Measurements from ENCODE around the gene TOMM40L. TPM values are rescaled to one million over a fixed set of nuclear protein-coding genes. Genes with fewer than 3 reads are reported as not detected.

TOMM40L gene
- polyA plus RNA-seq, 1 experiment = 13.1 TPM

DNA sequence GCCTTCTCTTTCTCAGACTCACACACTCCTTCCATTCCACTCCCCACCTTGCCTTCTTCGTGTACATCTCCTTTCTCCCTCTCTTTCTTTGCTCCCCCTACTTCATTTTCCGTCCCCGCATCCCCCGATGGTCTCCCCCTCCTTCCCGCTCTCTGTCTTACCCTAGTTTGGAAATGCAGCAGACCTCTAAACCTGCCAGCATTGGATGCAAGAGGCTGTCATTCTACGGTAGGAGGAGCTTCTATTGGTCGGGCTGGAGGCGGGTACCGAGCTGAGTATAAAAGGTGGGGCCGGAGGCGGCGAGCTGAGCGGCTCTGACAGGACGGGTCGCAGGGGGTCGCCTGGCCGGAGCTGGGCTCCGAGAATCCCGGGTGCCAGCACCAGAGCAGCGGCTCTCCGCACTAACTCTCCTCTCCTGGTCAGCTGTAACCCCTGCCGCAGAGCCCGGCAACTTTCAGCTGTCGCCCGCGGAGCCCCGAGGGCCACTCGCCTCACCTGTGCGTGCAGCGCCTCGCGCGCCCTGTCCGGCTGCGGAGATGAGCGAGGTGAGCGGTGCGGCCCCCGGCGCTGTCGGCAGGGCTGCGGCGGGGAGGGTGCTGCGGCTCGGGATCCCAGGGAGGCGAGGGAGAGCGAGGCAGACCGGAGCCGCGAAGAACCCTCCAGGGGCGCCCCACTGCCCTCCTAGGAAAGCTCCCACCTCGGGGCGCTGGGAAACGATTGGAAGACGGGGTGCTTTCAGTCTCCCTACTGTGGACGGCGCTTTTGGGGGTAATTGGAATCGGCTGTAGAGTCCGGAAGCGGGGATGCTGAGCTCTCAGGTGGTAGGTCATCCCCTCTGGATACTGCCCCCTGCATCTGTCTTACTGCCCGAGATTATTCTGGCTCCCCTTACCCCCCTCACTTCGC is 32.8 kb downstream of the TOMM40L start, which contains the start of gene PCP4L1:
Gene PCP4L1 (plus strand): TSS at position 307 of the 906 bp plus-strand sequence. CDS start 230 bp downstream, at position 537.
- POLR2A ChIA-PET = no interaction called here
- TF ChIP-seq, protein P1, sequence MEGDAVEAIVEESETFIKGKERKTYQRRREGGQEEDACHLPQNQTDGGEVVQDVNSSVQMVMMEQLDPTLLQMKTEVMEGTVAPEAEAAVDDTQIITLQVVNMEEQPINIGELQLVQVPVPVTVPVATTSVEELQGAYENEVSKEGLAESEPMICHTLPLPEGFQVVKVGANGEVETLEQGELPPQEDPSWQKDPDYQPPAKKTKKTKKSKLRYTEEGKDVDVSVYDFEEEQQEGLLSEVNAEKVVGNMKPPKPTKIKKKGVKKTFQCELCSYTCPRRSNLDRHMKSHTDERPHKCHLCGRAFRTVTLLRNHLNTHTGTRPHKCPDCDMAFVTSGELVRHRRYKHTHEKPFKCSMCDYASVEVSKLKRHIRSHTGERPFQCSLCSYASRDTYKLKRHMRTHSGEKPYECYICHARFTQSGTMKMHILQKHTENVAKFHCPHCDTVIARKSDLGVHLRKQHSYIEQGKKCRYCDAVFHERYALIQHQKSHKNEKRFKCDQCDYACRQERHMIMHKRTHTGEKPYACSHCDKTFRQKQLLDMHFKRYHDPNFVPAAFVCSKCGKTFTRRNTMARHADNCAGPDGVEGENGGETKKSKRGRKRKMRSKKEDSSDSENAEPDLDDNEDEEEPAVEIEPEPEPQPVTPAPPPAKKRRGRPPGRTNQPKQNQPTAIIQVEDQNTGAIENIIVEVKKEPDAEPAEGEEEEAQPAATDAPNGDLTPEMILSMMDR (IDR thresholded peaks at IDR 0.05; ENCODE audit: insufficient read depth, low read depth, low read length) = no peak
- Histone ChIP-seq H3K27me3 (ENCODE audit: control insufficient read depth, insufficient read depth, low read length) (peaks cover 32% of the 10 kb centered on the region), H3K36me3 (ENCODE audit: control insufficient read depth, insufficient read depth, low read length) (no peaks in the 10 kb centered on the region), H3K4me3 (ENCODE audit: low read depth, low read length) (peak within 1 kb of the TSS; percentile 35)
- no peak for DNase-seq (ENCODE audit: low read depth)
- CTCF ChIA-PET = interaction anchor here (0.8 to 2.7 kb wide), 3 partner anchors 27 to 33 kb away, joined by 3 to 13 read pairs (median 4); no protein-coding TSS in a partner anchor

- ChIA-PET CTCF (interaction anchor here (2.3 to 2.7 kb wide), 2 partner anchors 25 to 32 kb away, joined by 4 to 13 read pairs; no protein-coding TSS in a partner anchor), POLR2A (no interaction called here)
- Histone ChIP-seq H3K36me3 (ENCODE audit: control insufficient read depth, insufficient read depth, low read length) (no peaks in the 10 kb centered on the region), H3K27me3 (ENCODE audit: control insufficient read depth, insufficient read depth, low read length) (peaks cover 32% of the 10 kb centered on the region), H3K4me3 (ENCODE audit: low read depth, low read length) (no peak overlapping the region)
- DNase-seq (ENCODE audit: low read depth) = no peak
- TF ChIP-seq, protein P1 (IDR thresholded peaks at IDR 0.05; ENCODE audit: insufficient read depth, low read depth, low read length) = no peak
Observed at GRCh38 chr1:161259345-161259702, 33.5 kb downstream of the TOMM40L start.

GRCh38 chr1:161259765-161260164 is 33.9 kb downstream of the TOMM40L start:
- Histone ChIP-seq H3K36me3 (ENCODE audit: control insufficient read depth, insufficient read depth, low read length) (no peaks in the 10 kb centered on the region), H3K4me3 (ENCODE audit: low read depth, low read length) (no peak overlapping the region), H3K27me3 (ENCODE audit: control insufficient read depth, insufficient read depth, low read length) (peaks cover 32% of the 10 kb centered on the region)
- ChIA-PET CTCF (interaction anchor here (2.3 to 2.7 kb wide), 2 partner anchors 25 to 32 kb away, joined by 4 to 13 read pairs; no protein-coding TSS in a partner anchor), POLR2A (no interaction called here)
- TF ChIP-seq, protein P1 (IDR thresholded peaks at IDR 0.05; ENCODE audit: insufficient read depth, low read depth, low read length) = no peak
- no peak for DNase-seq (ENCODE audit: low read depth)

DNA sequence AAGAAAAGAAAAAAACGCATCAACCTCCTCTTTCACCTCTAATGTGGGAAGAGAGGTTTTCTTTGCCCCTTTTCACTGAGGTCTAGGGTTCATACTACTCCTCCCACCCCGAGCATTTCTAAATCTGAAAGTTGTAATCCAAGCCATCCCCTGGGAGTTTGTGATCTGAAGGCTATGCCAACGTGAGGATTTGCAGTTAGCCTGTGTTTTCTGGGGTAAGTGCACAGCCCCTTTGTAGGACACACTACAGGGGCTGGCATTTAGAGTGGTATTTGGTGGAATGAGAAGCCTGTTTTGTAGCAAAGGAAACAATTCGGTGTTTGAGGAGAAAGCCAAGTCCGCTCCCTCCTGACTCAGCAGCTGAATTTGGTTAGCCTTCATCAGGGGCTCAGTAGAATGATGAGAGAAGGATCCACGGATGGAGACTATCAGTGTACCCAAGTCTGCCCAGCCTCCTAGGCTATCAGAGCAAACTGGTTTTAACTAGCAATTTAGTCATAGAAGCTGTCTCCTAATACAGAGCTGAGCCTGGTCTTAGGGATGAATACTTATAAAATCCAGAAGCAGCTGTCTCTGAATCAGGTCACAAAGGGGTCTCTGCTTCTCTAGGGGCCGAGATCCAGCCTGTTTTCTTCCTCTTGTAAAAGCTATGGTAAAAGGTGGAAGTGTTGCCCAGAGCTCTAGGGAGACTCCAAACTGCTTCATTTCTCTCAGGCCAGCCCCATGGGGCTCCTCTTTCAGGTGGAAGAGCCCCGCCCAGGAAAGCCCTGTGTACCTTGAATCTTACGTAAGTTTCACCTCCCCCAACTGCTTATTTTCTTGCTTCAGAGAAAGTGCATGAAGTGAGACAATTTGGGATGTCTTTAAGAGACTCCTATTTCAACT is 34.8 kb downstream of the TOMM40L start:
- no peaks in the 10 kb centered on the region for H3K36me3 ChIP-seq (ENCODE audit: control insufficient read depth, insufficient read depth, low read length)
- no peak for DNase-seq (ENCODE audit: low read depth)
- ChIA-PET POLR2A (no interaction called here), CTCF (interaction anchor here (1.2 to 2.7 kb wide), 4 partner anchors 24 to 35 kb away, joined by 3 to 13 read pairs (median 4); partner anchors contain the start of gene TOMM40L)
- H3K4me3 ChIP-seq (ENCODE audit: low read depth, low read length) = no peak overlapping the region
- TF ChIP-seq, protein P1 (IDR thresholded peaks at IDR 0.05; ENCODE audit: insufficient read depth, low read depth, low read length) = no peak
- peaks cover 32% of the 10 kb centered on the region for H3K27me3 ChIP-seq (ENCODE audit: control insufficient read depth, insufficient read depth, low read length)

Measured in BJ (cell line).